Brain microvascular endothelial cell (primary cell): ENCODE data around the gene AKT3.

Experiments
- DNase-seq: peaks from one replicate; pipeline ENCODE4 v3.0.0-alpha.2; 2020
- H3K27ac ChIP-seq: fragments of 250-450 bp; sonication (Bioruptor Pico); 2 replicates; pipeline ENCODE4 v1.5.1; 2020; ENCODE audit warnings: mild to moderate bottlenecking, moderate library complexity
- H3K27me3 ChIP-seq: fragments of 250-450 bp; sonication (Bioruptor Pico); replicated peaks from 2 replicates; pipeline ENCODE4 v1.5.1; 2020; ENCODE audit warnings: mild to moderate bottlenecking
- H3K36me3 ChIP-seq: fragments of 250-450 bp; sonication (Bioruptor Pico); replicated peaks from 2 replicates; pipeline ENCODE4 v1.5.1; 2020; ENCODE audit warnings: mild to moderate bottlenecking
- H3K4me3 ChIP-seq: 2 replicates; pipeline ENCODE4 v1.5.1; 2011; ENCODE audit warnings: low read depth, mild to moderate bottlenecking, control low read depth, low read length, moderate library complexity
- CTCF ChIP-seq: IDR thresholded peaks from 2 replicates; pipeline ENCODE4 v1.5.1; 2011; ENCODE audit warnings: low read depth, mild to moderate bottlenecking, moderate library complexity, low read length, control low read depth, inconsistent platforms; ENCODE audit errors: missing control alignments
- in situ Hi-C: cut with HindIII; loops from 2 replicates; pipeline ENCODE4 v1.10.0; 2017; ENCODE audit warnings: low sequenced_read_pairs, low pct_ligation_motif_present

Gene AKT3

DNA sequence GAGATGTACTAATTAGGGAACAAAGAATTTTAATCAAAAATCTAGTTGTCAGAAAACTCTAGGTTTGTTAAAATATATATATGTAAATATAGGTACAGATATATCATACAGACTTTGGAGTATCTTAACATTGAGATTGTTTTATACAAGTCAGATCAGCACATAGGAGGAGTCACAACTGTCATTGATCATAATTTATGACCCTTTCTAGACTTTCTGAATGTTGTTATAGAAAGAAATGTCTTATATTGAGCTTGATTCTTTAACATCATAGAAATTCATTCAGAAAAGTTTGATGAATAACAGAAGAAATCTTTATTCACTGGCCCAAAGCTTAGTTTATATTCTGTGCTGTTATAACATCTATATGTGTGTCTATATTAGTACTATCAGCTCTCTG, 408.4 kb downstream of the AKT3 start:
- H3K27ac ChIP-seq = no peak overlapping the region
- TF ChIP-seq CTCF = no peak
- H3K27me3 ChIP-seq = no peaks in the 10 kb centered on the region
- no peak overlapping the region for H3K4me3 ChIP-seq
- H3K36me3 ChIP-seq = peaks cover 8% of the 10 kb centered on the region
- in situ Hi-C loops = no loop called here
- DNase-seq = no peak

DNA sequence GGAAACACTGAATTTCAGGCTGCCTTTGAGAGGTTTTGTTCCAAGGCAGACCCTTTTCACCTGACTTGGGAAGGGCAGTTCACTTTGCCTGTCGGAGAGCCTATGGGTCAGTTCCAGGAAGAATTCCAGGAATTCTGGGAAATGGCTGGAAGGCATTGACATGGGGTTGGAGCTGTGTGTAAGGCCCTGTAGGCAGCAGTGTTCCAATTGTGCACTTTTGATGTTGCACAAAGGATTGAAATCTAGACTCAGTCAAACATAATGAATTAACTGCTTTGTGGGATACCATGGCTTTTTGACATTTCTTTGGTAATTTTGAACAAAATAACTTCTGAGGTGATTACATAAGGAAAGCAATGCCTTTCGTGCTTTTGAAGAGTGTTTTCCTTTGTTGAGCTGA, 409.6 kb downstream of the AKT3 start:
- in situ Hi-C loops = no loop called here
- H3K27ac ChIP-seq = no peak overlapping the region
- no peaks in the 10 kb centered on the region for H3K27me3 ChIP-seq
- no peak for DNase-seq
- H3K4me3 ChIP-seq = no peak overlapping the region
- no peaks in the 10 kb centered on the region for H3K36me3 ChIP-seq
- no peak for TF ChIP-seq CTCF

DNA sequence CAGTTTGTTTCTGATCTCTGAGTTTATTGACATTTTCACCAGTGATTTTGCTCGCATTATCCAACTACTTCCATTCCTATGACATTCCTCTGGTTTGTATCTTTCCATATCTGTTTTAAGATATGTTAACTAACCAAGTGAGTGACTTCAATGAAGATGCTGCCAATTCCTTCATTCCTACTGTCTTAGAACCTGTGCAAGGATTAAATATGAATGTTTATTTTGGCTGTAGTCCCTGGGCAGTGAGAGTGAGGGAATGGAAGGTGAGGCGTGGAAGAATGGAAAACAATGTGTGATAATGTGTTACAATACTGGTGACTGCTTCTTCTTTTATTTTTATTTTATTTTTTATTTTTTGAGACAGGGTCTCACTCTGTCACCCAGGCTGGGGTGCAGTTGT, 411.2 kb downstream of the AKT3 start:
- in situ Hi-C loops = no loop called here

More for the DNA sequence above, 411.2 kb downstream of the AKT3 start:
- Histone ChIP-seq H3K27ac (no peak overlapping the region), H3K27me3 (no peaks in the 10 kb centered on the region), H3K36me3 (no peaks in the 10 kb centered on the region), H3K4me3 (no peak overlapping the region)
- DNase-seq = no peak
- no peak for TF ChIP-seq CTCF
